ENCODE data around the gene PRKAR2A. TPM values are rescaled to one million over a fixed set of nuclear protein-coding genes. Genes with fewer than 3 reads are reported as not detected.
"Not testable (repeated sequence)": the region's sequence is repeated elsewhere in the genome, so short reads cannot be mapped to it uniquely, and the experiment has no call there.

PRKAR2A gene
- total RNA-seq, 1 experiment from 2014 or later, result 48.0 TPM

- CTCF ChIA-PET, result no interaction called here
Observed at GRCh38 chr3:48830715-48831114, 17.0 kb downstream of the PRKAR2A start.

GRCh38 chr3:48829525-48829924, 18.1 kb downstream of the PRKAR2A start:
- H3K4me1 Mint-ChIP-seq (ENCODE audit: low read depth, unreplicated experiment); intact Hi-C loops (cut with micrococcal nuclease; ENCODE audit: unreplicated experiment); H3K27ac Mint-ChIP-seq (ENCODE audit: unreplicated experiment); H3K27me3 Mint-ChIP-seq (ENCODE audit: unreplicated experiment); H3K4me3 Mint-ChIP-seq (ENCODE audit: low read depth, unreplicated experiment); H3K36me3 Mint-ChIP-seq (ENCODE audit: insufficient read depth, unreplicated experiment); BruUV-seq (replicated peaks); DNase-seq; H3K9me3 Mint-ChIP-seq (ENCODE audit: low read depth, unreplicated experiment); CTCF ChIA-PET: not testable (repeated sequence)

More at GRCh38 chr3:48830715-48831114, 17.0 kb downstream of the PRKAR2A start:
- BruUV-seq (replicated peaks), result no TSS peak
- H3K27me3 Mint-ChIP-seq (ENCODE audit: unreplicated experiment), result no peaks in the 10 kb centered on the region
- H3K27ac Mint-ChIP-seq (ENCODE audit: unreplicated experiment), result no peak overlapping the region
- intact Hi-C loops (cut with micrococcal nuclease; ENCODE audit: unreplicated experiment), result no loop called here
- no peak for DNase-seq
- no peaks in the 10 kb centered on the region for H3K4me1 Mint-ChIP-seq (ENCODE audit: low read depth, unreplicated experiment)
- no peak overlapping the region for H3K4me3 Mint-ChIP-seq (ENCODE audit: low read depth, unreplicated experiment)
- TF ChIP-seq CTCF (IDR thresholded peaks at IDR 0.05; ENCODE audit: unreplicated experiment), result no peak
- H3K9me3 Mint-ChIP-seq (ENCODE audit: low read depth, unreplicated experiment), result no peaks in the 10 kb centered on the region
- H3K36me3 Mint-ChIP-seq (ENCODE audit: insufficient read depth, unreplicated experiment), result no peaks in the 10 kb centered on the region

- intact Hi-C loops (cut with micrococcal nuclease; ENCODE audit: unreplicated experiment); H3K9me3 Mint-ChIP-seq (ENCODE audit: low read depth, unreplicated experiment); H3K27me3 Mint-ChIP-seq (ENCODE audit: unreplicated experiment); H3K4me3 Mint-ChIP-seq (ENCODE audit: low read depth, unreplicated experiment); H3K36me3 Mint-ChIP-seq (ENCODE audit: insufficient read depth, unreplicated experiment); BruUV-seq (replicated peaks); H3K4me1 Mint-ChIP-seq (ENCODE audit: low read depth, unreplicated experiment); H3K27ac Mint-ChIP-seq (ENCODE audit: unreplicated experiment); CTCF ChIA-PET; DNase-seq: not testable (repeated sequence)
Observed at GRCh38 chr3:48827874-48828273, 19.8 kb downstream of the PRKAR2A start.

- no peak for DNase-seq
- no peaks in the 10 kb centered on the region for H3K4me1 Mint-ChIP-seq (ENCODE audit: low read depth, unreplicated experiment)
- no peaks in the 10 kb centered on the region for H3K9me3 Mint-ChIP-seq (ENCODE audit: low read depth, unreplicated experiment)
- CTCF ChIA-PET, result no interaction called here
- TF ChIP-seq CTCF (IDR thresholded peaks at IDR 0.05; ENCODE audit: unreplicated experiment), result no peak
- BruUV-seq (replicated peaks), result no TSS peak
- no peak overlapping the region for H3K4me3 Mint-ChIP-seq (ENCODE audit: low read depth, unreplicated experiment)
- intact Hi-C loops (cut with micrococcal nuclease; ENCODE audit: unreplicated experiment), result no loop called here
- H3K27me3 Mint-ChIP-seq (ENCODE audit: unreplicated experiment), result no peaks in the 10 kb centered on the region
- no peak overlapping the region for H3K27ac Mint-ChIP-seq (ENCODE audit: unreplicated experiment)
- H3K36me3 Mint-ChIP-seq (ENCODE audit: insufficient read depth, unreplicated experiment), result no peaks in the 10 kb centered on the region
Observed at GRCh38 chr3:48826451-48826850, 21.2 kb downstream of the PRKAR2A start.

GRCh38 chr3:48820612-48821324, 26.9 kb downstream of the PRKAR2A start:
- BruUV-seq (replicated peaks), result no TSS peak
- Mint-ChIP-seq H3K27ac (ENCODE audit: unreplicated experiment) (no peak overlapping the region), H3K9me3 (ENCODE audit: low read depth, unreplicated experiment) (no peaks in the 10 kb centered on the region), H3K36me3 (ENCODE audit: insufficient read depth, unreplicated experiment) (no peaks in the 10 kb centered on the region), H3K4me3 (ENCODE audit: low read depth, unreplicated experiment) (no peak overlapping the region), H3K27me3 (ENCODE audit: unreplicated experiment) (no peaks in the 10 kb centered on the region), H3K4me1 (ENCODE audit: low read depth, unreplicated experiment) (peaks cover 21% of the 10 kb centered on the region)
- no peak for DNase-seq
- CTCF ChIA-PET, result no interaction called here
- intact Hi-C loops (cut with micrococcal nuclease; ENCODE audit: unreplicated experiment), result no loop called here
- TF ChIP-seq CTCF (IDR thresholded peaks at IDR 0.05; ENCODE audit: unreplicated experiment), result no peak

Measured in Calu3 (cell line).